ENCODE results near the gene KRTAP2-4.
"Not testable (repeated sequence)": the region's sequence is repeated elsewhere in the genome, so short reads cannot be mapped to it uniquely, and the experiment has no call there.

KRTAP2-4 gene

GRCh38 chr17:41071606-41072360, 6.1 kb upstream of the KRTAP2-4 start:
- no peak for DNase-seq

GRCh38 chr17:41069031-41069430, 3.4 kb upstream of the KRTAP2-4 start:
- no peak for DNase-seq

GRCh38 chr17:41067281-41067680, 1.6 kb upstream of the KRTAP2-4 start:
- DNase-seq, result no peak

GRCh38 chr17:41065016-41065689, 526 bp downstream of the KRTAP2-4 start:
- DNase-seq, result not testable (repeated sequence)

GRCh38 chr17:41064301-41064700, 1.4 kb downstream of the KRTAP2-4 start:
- no peak for DNase-seq

- DNase-seq, result no peak
These were observed 2.2 kb downstream of the KRTAP2-4 start for GRCh38 chr17:41063449-41063848.

- no peak for DNase-seq
These were observed 3.7 kb downstream of the KRTAP2-4 start for GRCh38 chr17:41061964-41062363.

- DNase-seq, result no peak
These were observed 5.6 kb downstream of the KRTAP2-4 start, which contains the start of gene KRTAP2-3 for GRCh38 chr17:41060052-41060604. Gene KRTAP2-3 (minus strand): TSS chr17:41060114. CDS start chr17:41060050, 64 bp downstream.

GRCh38 chr17:41059276-41060051, 6.2 kb downstream of the KRTAP2-4 start:
- not testable (repeated sequence) for DNase-seq

GRCh38 chr17:41058741-41059140, 6.9 kb downstream of the KRTAP2-4 start:
- DNase-seq, result no peak

- DNase-seq, result no peak
These were observed 8.1 kb downstream of the KRTAP2-4 start for GRCh38 chr17:41057547-41057946.

GRCh38 chr17:41055130-41055529, 10.5 kb downstream of the KRTAP2-4 start, which contains the start of gene KRTAP2-2:
Gene KRTAP2-2 (minus strand): TSS chr17:41055230. CDS start chr17:41055211, 19 bp downstream.
- DNase-seq, result not testable (repeated sequence)

- DNase-seq, result not testable (repeated sequence)
These were observed 11.1 kb downstream of the KRTAP2-4 start for GRCh38 chr17:41054556-41054955.

GRCh38 chr17:41054025-41054424, 11.7 kb downstream of the KRTAP2-4 start:
- no peak for DNase-seq

- DNase-seq, result no peak
These were observed 13.1 kb downstream of the KRTAP2-4 start for GRCh38 chr17:41052566-41052965.

GRCh38 chr17:41049110-41049509, 16.6 kb downstream of the KRTAP2-4 start:
- DNase-seq, result no peak

GRCh38 chr17:41048441-41048840, 17.2 kb downstream of the KRTAP2-4 start:
- DNase-seq, result no peak

- DNase-seq, result not testable (repeated sequence)
These were observed 18.8 kb downstream of the KRTAP2-4 start, which contains the start of gene KRTAP2-1 for GRCh38 chr17:41046735-41047465. Gene KRTAP2-1 (minus strand): TSS chr17:41047316. CDS start chr17:41047267, 49 bp downstream.

GRCh38 chr17:41042953-41043352, 22.7 kb downstream of the KRTAP2-4 start:
- DNase-seq, result no peak

- not testable (repeated sequence) for DNase-seq
These were observed 24.7 kb downstream of the KRTAP2-4 start, which contains the start of gene KRTAP1-1 for GRCh38 chr17:41040783-41041571. Gene KRTAP1-1 (minus strand): TSS chr17:41041450. CDS start chr17:41041397, 53 bp downstream.

Data from C1 segment of cervical spinal cord (tissue), 14 donors.